Measurements from ENCODE around the gene SMYD5. TPM values are rescaled to one million over a fixed set of nuclear protein-coding genes. Genes with fewer than 3 reads are reported as not detected.
A peak's percentile ranks its signal among the peaks of the same experiment; 100 is the strongest.

The SMYD5 gene
- total RNA-seq, 1 experiment from 2014 or later = 28.3 TPM

DNA sequence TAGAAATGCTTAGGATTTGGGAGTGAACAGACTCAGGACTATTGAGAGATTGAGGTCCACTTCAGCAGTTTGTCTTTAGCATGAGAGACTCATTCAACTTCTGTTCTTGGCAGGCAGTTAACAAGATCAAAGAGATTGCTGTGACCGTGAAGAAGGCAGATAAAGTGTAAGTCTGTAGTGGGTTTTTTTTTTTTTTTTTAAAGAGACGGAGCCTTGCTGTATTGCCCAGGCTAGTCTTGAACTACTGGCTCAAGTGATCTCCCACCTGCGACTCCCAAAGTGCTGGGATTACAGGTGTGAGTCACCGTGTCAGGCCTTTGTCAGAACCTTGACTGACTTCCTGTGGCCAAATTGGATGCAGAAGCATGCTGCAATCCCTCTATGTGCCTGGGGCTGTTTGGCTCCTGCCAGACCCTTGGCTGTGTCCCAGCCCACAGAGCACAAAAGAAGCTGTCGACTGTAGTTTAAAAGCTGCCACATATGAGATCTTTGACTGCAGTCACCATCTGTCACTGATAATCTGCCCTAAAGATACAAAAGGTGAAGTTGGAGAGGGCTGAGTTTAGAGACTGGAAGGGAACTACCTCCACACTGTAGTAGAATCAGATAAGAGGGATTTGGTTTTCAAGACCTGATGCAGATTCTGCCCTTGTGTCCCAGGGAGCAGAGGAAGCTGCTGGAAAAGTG is 30.0 kb downstream of the SMYD5 start:
- Histone ChIP-seq H3K27me3 (ENCODE audit: insufficient read depth, low read depth) (no peaks in the 10 kb centered on the region), H3K4me3 (no peak overlapping the region), H3K36me3 (ENCODE audit: low read depth) (peaks cover 72% of the 10 kb centered on the region), H3K4me2 (0 out of 2 replicates have a peak overlapping the region, but pooled peaks have one; percentile 9), H3K79me2 (ENCODE audit: low read depth) (peaks cover 69% of the 10 kb centered on the region), H3K9me3 (ENCODE audit: insufficient read depth, low read depth) (no peaks in the 10 kb centered on the region), H4K20me1 (ENCODE audit: insufficient read depth) (peaks cover 84% of the 10 kb centered on the region), H3K4me1 (replicated peaks; ENCODE audit: insufficient read depth) (peaks cover 16% of the 10 kb centered on the region), H3K27ac (peak overlapping the region; percentile 31), H3K9me2 (ENCODE audit: insufficient read depth) (no peaks in the 10 kb centered on the region), H2AFZ (no peak overlapping the region), H3F3A (ENCODE audit: insufficient read depth, low read depth) (peaks cover 45% of the 10 kb centered on the region)
- ChIA-PET CTCF (no interaction called here), POLR2A (ENCODE audit: unreplicated experiment) (interaction anchor here (0.7 kb wide), 1 partner anchor 41 kb away, joined by 3 read pairs; the partner anchor contains the start of gene FBXO41)
- BruUV-seq (replicated peaks) = TSS peak; percentile 3
- intact Hi-C loops (cut with micrococcal nuclease; ENCODE audit: unreplicated experiment) = loop anchor here (1.0 kb wide), 1 partner anchor 10 kb away; the partner anchor contains the start of gene CCT7
- TF ChIP-seq, protein P1, sequence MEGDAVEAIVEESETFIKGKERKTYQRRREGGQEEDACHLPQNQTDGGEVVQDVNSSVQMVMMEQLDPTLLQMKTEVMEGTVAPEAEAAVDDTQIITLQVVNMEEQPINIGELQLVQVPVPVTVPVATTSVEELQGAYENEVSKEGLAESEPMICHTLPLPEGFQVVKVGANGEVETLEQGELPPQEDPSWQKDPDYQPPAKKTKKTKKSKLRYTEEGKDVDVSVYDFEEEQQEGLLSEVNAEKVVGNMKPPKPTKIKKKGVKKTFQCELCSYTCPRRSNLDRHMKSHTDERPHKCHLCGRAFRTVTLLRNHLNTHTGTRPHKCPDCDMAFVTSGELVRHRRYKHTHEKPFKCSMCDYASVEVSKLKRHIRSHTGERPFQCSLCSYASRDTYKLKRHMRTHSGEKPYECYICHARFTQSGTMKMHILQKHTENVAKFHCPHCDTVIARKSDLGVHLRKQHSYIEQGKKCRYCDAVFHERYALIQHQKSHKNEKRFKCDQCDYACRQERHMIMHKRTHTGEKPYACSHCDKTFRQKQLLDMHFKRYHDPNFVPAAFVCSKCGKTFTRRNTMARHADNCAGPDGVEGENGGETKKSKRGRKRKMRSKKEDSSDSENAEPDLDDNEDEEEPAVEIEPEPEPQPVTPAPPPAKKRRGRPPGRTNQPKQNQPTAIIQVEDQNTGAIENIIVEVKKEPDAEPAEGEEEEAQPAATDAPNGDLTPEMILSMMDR (conservative IDR thresholded peaks at IDR 0.05) = no peak
- TF ChIP-seq EZH2 (IDR thresholded peaks at IDR 0.05; ENCODE audit: low read depth) = no peak
- DNase-seq = peak; percentile 86 to 96

DNA sequence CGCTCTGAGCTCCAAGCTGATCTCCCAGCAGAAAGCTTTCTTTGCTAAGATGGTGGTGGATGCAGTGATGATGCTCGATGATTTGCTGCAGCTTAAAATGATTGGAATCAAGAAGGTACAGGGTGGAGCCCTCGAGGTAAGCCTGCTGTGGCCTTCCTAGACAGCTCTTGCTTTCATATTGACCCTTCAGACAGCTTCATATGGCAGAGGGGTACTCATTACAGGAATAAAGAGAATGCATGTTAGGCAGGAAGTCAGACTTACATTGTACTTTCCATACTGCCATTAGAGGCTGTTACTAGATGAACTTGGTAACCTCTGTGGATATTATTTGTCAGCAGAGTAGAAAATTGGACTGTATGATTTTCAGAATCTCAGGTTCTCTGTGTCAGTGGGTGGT is 30.5 kb downstream of the SMYD5 start:
- Histone ChIP-seq H4K20me1 (ENCODE audit: insufficient read depth) (peaks cover 83% of the 10 kb centered on the region), H3K36me3 (ENCODE audit: low read depth) (peaks cover 71% of the 10 kb centered on the region)

DNA sequence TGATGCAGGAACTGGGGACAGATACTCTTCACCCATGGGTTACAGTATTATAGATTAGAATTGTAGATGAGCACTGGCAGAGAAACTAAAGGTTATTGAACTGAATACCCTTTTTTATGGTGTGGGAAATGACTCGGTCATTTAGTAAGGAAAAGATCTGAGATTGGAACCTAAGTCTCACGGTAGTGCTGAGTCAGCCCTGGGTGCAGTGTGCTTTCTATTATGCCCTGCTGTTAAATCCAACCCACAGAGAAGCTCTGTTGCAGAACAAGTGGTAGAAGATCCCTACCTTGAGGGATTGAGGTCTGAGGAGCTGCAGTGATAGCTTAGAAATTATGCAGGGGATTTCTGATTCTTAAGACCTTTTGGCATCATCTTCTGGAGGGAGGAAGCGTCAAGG is 32.8 kb downstream of the SMYD5 start:
- peaks cover 42% of the 10 kb centered on the region for H3K79me2 ChIP-seq (ENCODE audit: low read depth)
- H3K4me1 ChIP-seq (replicated peaks; ENCODE audit: insufficient read depth) = peaks cover 16% of the 10 kb centered on the region
- POLR2A ChIA-PET (ENCODE audit: unreplicated experiment) = no interaction called here
- no TSS peak for BruUV-seq (replicated peaks)
- H3F3A ChIP-seq (ENCODE audit: insufficient read depth, low read depth) = peaks cover 59% of the 10 kb centered on the region
- H3K9me2 ChIP-seq (ENCODE audit: insufficient read depth) = no peaks in the 10 kb centered on the region
- intact Hi-C loops (cut with micrococcal nuclease; ENCODE audit: unreplicated experiment) = no loop called here
- no peak overlapping the region for H3K4me2 ChIP-seq
- CTCF ChIA-PET = no interaction called here
- no peak for DNase-seq
- no peak overlapping the region for H3K27ac ChIP-seq
- TF ChIP-seq, protein P1 (conservative IDR thresholded peaks at IDR 0.05) = no peak
- TF ChIP-seq EZH2 (IDR thresholded peaks at IDR 0.05; ENCODE audit: low read depth) = no peak
- peaks cover 71% of the 10 kb centered on the region for H3K36me3 ChIP-seq (ENCODE audit: low read depth)
- no peaks in the 10 kb centered on the region for H3K9me3 ChIP-seq (ENCODE audit: insufficient read depth, low read depth)
- H2AFZ ChIP-seq = no peak overlapping the region
- no peak overlapping the region for H3K4me3 ChIP-seq
- no peaks in the 10 kb centered on the region for H3K27me3 ChIP-seq (ENCODE audit: insufficient read depth, low read depth)
- peaks cover 68% of the 10 kb centered on the region for H4K20me1 ChIP-seq (ENCODE audit: insufficient read depth)

More for the DNA sequence above, 30.5 kb downstream of the SMYD5 start:
- Histone ChIP-seq H3K27me3 (ENCODE audit: insufficient read depth, low read depth) (no peaks in the 10 kb centered on the region), H3F3A (ENCODE audit: insufficient read depth, low read depth) (peaks cover 47% of the 10 kb centered on the region), H3K4me1 (replicated peaks; ENCODE audit: insufficient read depth) (peaks cover 16% of the 10 kb centered on the region), H3K9me3 (ENCODE audit: insufficient read depth, low read depth) (no peaks in the 10 kb centered on the region), H3K4me3 (no peak overlapping the region), H3K27ac (no peak overlapping the region), H3K4me2 (0 out of 2 replicates have a peak overlapping the region, but pooled peaks have one; percentile 9), H3K9me2 (ENCODE audit: insufficient read depth) (no peaks in the 10 kb centered on the region), H3K79me2 (ENCODE audit: low read depth) (peaks cover 64% of the 10 kb centered on the region), H2AFZ (no peak overlapping the region)
- ChIA-PET CTCF (no interaction called here), POLR2A (ENCODE audit: unreplicated experiment) (interaction anchor here (0.7 kb wide), 1 partner anchor 40 kb away, joined by 3 read pairs; the partner anchor contains the start of gene FBXO41)
- TF ChIP-seq EZH2 (IDR thresholded peaks at IDR 0.05; ENCODE audit: low read depth) = no peak
- TF ChIP-seq, protein P1 (conservative IDR thresholded peaks at IDR 0.05) = no peak
- no peak for DNase-seq
- intact Hi-C loops (cut with micrococcal nuclease; ENCODE audit: unreplicated experiment) = loop anchor here (1.0 kb wide), 1 partner anchor 10 kb away; the partner anchor contains the start of gene CCT7
- BruUV-seq (replicated peaks) = no TSS peak

All from PC-9 (cell line).